K562 (cell line): Measurements from ENCODE around the gene OR8B12. TPM values are rescaled to one million over a fixed set of nuclear protein-coding genes. Genes with fewer than 3 reads are reported as not detected.

ENCODE experiments used
- ATAC-seq: fragments of 200-7000 bp; cut with Tn5 transposase; 3 replicates; pipeline ENCODE4 v1.9.1; 2020; ENCODE audit warnings: moderate library complexity
- BruUV-seq: library from RNA; stranded (reverse); fragments of 400-500 nt; replicated peaks from 2 replicates; lab custom pipeline; 2021; lab: Mats Ljungman, UMichigan
- CTCF ChIA-PET: fragments of 300-600 bp; formaldehyde crosslinking; extraction: SDS; loops from one replicate; lab custom pipeline; 2021; ENCODE audit warnings: low intra/inter-chr PET ratio; lab: Yijun Ruan, JAX
- POLR2A ChIA-PET: fragments of 300-600, 350-650 bp; sonication (Branson Sonifier 250); formaldehyde crosslinking; extraction: SDS; loops from one replicate; lab custom pipeline; 2021; ENCODE audit warnings: antibody characterized with exemption, inconsistent platforms; lab: Yijun Ruan, JAX
- DNase-seq, 4 experiments: peaks; one replicate each; pipeline versions ENCODE4 v3.0.0 to v3.0.0-alpha.2; 2011 to 2018; ENCODE audit warnings: low spot score in 3 of 4, mixed read lengths in 3 of 4; ENCODE audit errors: extremely low read depth in 1 of 4
- FAIRE-seq: peaks from 2 replicates; lab custom pipeline; 2011; peaks lifted over from hg19 to GRCh38; lab: Jason Lieb, UNC
- H2AFZ ChIP-seq: 2 replicates; pipeline ENCODE4 v1.6.0; 2011; ENCODE audit warnings: low read depth, low read length, control low read depth, inconsistent platforms
- H3K27ac ChIP-seq: fragments of 200-600 bp; 3 replicates; pipeline ENCODE4 v1.8.0; 2011; ENCODE audit warnings: low read depth, mild to moderate bottlenecking, control low read depth, inconsistent platforms, low read length, moderate library complexity, mixed read lengths; ENCODE audit errors: extremely low read depth
- H3K27me3 ChIP-seq, 2 experiments: fragments of 300-600 bp in 1 of 2; 2 replicates in 1 of 2; 3 replicates in 1 of 2; pipeline versions ENCODE4 v1.6.0 to v1.8.0; 2011; ENCODE audit warnings: inconsistent platforms in 2 of 2, low read length in 2 of 2, mild to moderate bottlenecking in 1 of 2, mixed read lengths in 1 of 2, moderate library complexity in 1 of 2; ENCODE audit not compliant: control insufficient read depth in 2 of 2, insufficient read depth in 2 of 2
- H3K36me3 ChIP-seq: fragments of 300-600 bp; 3 replicates; pipeline ENCODE4 v1.8.0; 2011; ENCODE audit warnings: mild to moderate bottlenecking, low read length, inconsistent platforms; ENCODE audit not compliant: control insufficient read depth, insufficient read depth
- H3K4me1 ChIP-seq, 2 experiments: fragments of 200-600 bp in 1 of 2; replicated peaks in 1 of 2; 2 replicates in 1 of 2; 3 replicates in 1 of 2; pipeline versions ENCODE4 v1.5.1 to v1.8.0; 2011; ENCODE audit warnings: inconsistent platforms in 2 of 2, low read length in 2 of 2, mild to moderate bottlenecking in 1 of 2, mixed read lengths in 1 of 2, moderate library complexity in 1 of 2; ENCODE audit not compliant: control insufficient read depth in 2 of 2, insufficient read depth in 2 of 2
- H3K4me2 ChIP-seq: 2 replicates; pipeline ENCODE4 v1.6.1; 2011; ENCODE audit warnings: low read length, control low read depth, inconsistent platforms, mixed read lengths; ENCODE audit not compliant: insufficient read depth
- H3K4me3 ChIP-seq: fragments of 200-600 bp; sonication (generic), shearing (Covaris generic); 2 replicates; pipeline ENCODE4 v1.5.1; 2016; ENCODE audit warnings: control low read depth, inconsistent platforms
- H3K79me2 ChIP-seq: fragments of 200-600 bp; 3 replicates; pipeline ENCODE4 v1.8.0; 2011; ENCODE audit warnings: low read length, inconsistent platforms; ENCODE audit not compliant: control insufficient read depth, insufficient read depth
- H3K9ac ChIP-seq, 2 experiments: 2 replicates each; pipeline versions ENCODE4 v1.6.0 to v1.6.1; 2011; ENCODE audit warnings: low read depth in 2 of 2, low read length in 2 of 2, control low read depth in 1 of 2, inconsistent platforms in 1 of 2, mild to moderate bottlenecking in 1 of 2, mixed read lengths in 1 of 2; ENCODE audit not compliant: insufficient read depth in 1 of 2
- H3K9me1 ChIP-seq: one replicate; pipeline ENCODE4 v1.6.0; 2011; ENCODE audit warnings: inconsistent platforms, mild to moderate bottlenecking, low read length, moderate library complexity; ENCODE audit not compliant: control insufficient read depth, insufficient read depth
- H3K9me3 ChIP-seq: replicated peaks from 2 replicates; pipeline ENCODE4 v1.5.1; 2011; ENCODE audit warnings: low read depth, low read length, inconsistent platforms; ENCODE audit not compliant: control insufficient read depth, insufficient read depth
- H4K20me1 ChIP-seq: replicated peaks from 2 replicates; pipeline ENCODE4 v1.6.1; 2011; ENCODE audit warnings: low read length, inconsistent platforms, mixed read lengths; ENCODE audit not compliant: control insufficient read depth, insufficient read depth
- FOXP4 ChIP-seq: sonication (generic); formaldehyde crosslinking; IDR thresholded peaks from 2 replicates; pipeline ENCODE4 v1.8.0; 2022; ENCODE audit warnings: mild to moderate bottlenecking, missing genetic modification reagents, borderline replicate concordance
- HLTF ChIP-seq: fragments of 450-650 bp; IDR thresholded peaks from 2 replicates; pipeline ENCODE4 v1.6.1; 2016
- ILK ChIP-seq: fragments of 450-650 bp; IDR thresholded peaks from 2 replicates; pipeline ENCODE4 v1.6.1; 2016; ENCODE audit warnings: missing genetic modification characterization, low read depth, mild to moderate bottlenecking, missing compliant biosample characterization, moderate library complexity, borderline replicate concordance
- KDM4B ChIP-seq, 2 experiments: fragments of 450-650 bp in 1 of 2; sonication (generic) in 1 of 2; IDR thresholded peaks; 2 replicates each; pipeline ENCODE4 v1.6.1; 2016 to 2017; ENCODE audit warnings: borderline replicate concordance in 2 of 2, antibody characterized with exemption in 1 of 2, low read depth in 1 of 2, mild to moderate bottlenecking in 1 of 2
- RBBP5 ChIP-seq: fragments of 200-600 bp; sonication (generic); IDR thresholded peaks from 2 replicates; pipeline ENCODE4 v1.6.1; 2012; ENCODE audit warnings: borderline replicate concordance, mild to moderate bottlenecking, low read length, control low read depth, inconsistent platforms; ENCODE audit not compliant: insufficient read depth, poor library complexity, severe bottlenecking
- SMAD1 ChIP-seq: fragments of 150-350 bp; IDR thresholded peaks from 2 replicates; pipeline ENCODE4 v1.6.1; 2014; ENCODE audit warnings: low read length, low read depth; ENCODE audit not compliant: partially characterized antibody
- TAF7 ChIP-seq: fragments of 450-650 bp; IDR thresholded peaks from 2 replicates; pipeline ENCODE4 v1.6.1; 2016; ENCODE audit warnings: missing genetic modification characterization, missing compliant biosample characterization
- TSC22D4 ChIP-seq: fragments of 450-650 bp; IDR thresholded peaks from 2 replicates; pipeline ENCODE4 v1.6.1; 2016; ENCODE audit warnings: missing genetic modification characterization, missing biosample characterization, control low read depth
- ZNF217 ChIP-seq: sonication (generic); formaldehyde crosslinking; IDR thresholded peaks from 2 replicates; pipeline ENCODE4 v1.8.0; 2022; ENCODE audit warnings: mild to moderate bottlenecking, missing genetic modification reagents
- ZNF75A ChIP-seq: fragments of 450-650 bp; formaldehyde crosslinking; IDR thresholded peaks from 2 replicates; pipeline ENCODE4 v1.4.0; 2020; ENCODE audit warnings: mild to moderate bottlenecking
- WGBS: fragments of 100-300 bp; shearing (Covaris generic); methylation state at CpG from one replicate; pipeline ENCODE4 v1.1.6; 2016; ENCODE audit warnings: low coverage, mixed read lengths; ENCODE audit not compliant: insufficient coverage; ENCODE audit errors: missing lambda C conversion rate; 5-methylcytosine and 5-hydroxymethylcytosine counted together
- in situ Hi-C: fragments of 300-500 bp; cut with MboI; formaldehyde crosslinking; loops from 4 replicates; pipeline ENCODE4 v1.15.0; 2018; ENCODE audit warnings: inconsistent platforms, mixed read lengths
- intact Hi-C: fragments of 100-400 bp; cut with micrococcal nuclease; formaldehyde crosslinking; loops from 2 replicates; pipeline ENCODE4 v1.14.2; 2022
- polyA plus RNA-seq, 8 experiments: library from polyadenylated mRNA; depleted of rRNA in 4 of 8; stranded (reverse) in 5 of 8; unstranded in 3 of 8; fragments of >200 nt; fragmentation: Nextera tagmentation in 2 of 8; fragmentation: Illumina TruSeq in 1 of 8; extraction: Ambion mirVana in 2 of 8; extraction: Trizol in 1 of 8; gene quantifications; 2 replicates each; pipeline versions ENCODE4 v1.2.1 to v1.2.3, GENCODE V29; 2011 to 2014; ENCODE audit warnings: inconsistent platforms in 1 of 8, missing spikeins in 1 of 8
- total RNA-seq, 7 experiments: library from RNA; depleted of rRNA in 6 of 7; stranded (reverse); fragments of >200 nt in 6 of 7; fragmentation: Illumina TruSeq in 2 of 7; extraction: Trizol in 2 of 7; gene quantifications; 2 replicates each; pipeline versions ENCODE4 v1.2.1 to v1.2.3, GENCODE V29; 2011 to 2021; ENCODE audit warnings: low replicate concordance in 1 of 7
- TF ChIP-seq, protein P1 (sequence below): fragments of 250-450 bp; sonication (Bioruptor Pico); IDR thresholded peaks from 2 replicates; pipeline ENCODE4 v1.9.0; 2021; ENCODE audit warnings: mild to moderate bottlenecking, inconsistent platforms
- TF ChIP-seq, protein P2 (sequence below): fragments of 450-650 bp; IDR thresholded peaks from 2 replicates; pipeline ENCODE4 v1.6.1; 2017; ENCODE audit warnings: antibody characterized with exemption
- TF ChIP-seq, protein P3 (sequence below): sonication (generic); formaldehyde crosslinking; IDR thresholded peaks from 2 replicates; pipeline ENCODE4 v1.8.1; 2023; ENCODE audit warnings: mild to moderate bottlenecking, missing genetic modification reagents

OR8B12 gene
- total and polyA plus RNA-seq, 9 of the 15 experiments (the other 6 are each of a cell fraction or from before 2014, with no cell fraction given), result 0.06 TPM; not detected in 8

GRCh38 chr11:124533626-124534025 is 9.8 kb downstream of the OR8B12 start (continued):
- TF ChIP-seq, protein P1, sequence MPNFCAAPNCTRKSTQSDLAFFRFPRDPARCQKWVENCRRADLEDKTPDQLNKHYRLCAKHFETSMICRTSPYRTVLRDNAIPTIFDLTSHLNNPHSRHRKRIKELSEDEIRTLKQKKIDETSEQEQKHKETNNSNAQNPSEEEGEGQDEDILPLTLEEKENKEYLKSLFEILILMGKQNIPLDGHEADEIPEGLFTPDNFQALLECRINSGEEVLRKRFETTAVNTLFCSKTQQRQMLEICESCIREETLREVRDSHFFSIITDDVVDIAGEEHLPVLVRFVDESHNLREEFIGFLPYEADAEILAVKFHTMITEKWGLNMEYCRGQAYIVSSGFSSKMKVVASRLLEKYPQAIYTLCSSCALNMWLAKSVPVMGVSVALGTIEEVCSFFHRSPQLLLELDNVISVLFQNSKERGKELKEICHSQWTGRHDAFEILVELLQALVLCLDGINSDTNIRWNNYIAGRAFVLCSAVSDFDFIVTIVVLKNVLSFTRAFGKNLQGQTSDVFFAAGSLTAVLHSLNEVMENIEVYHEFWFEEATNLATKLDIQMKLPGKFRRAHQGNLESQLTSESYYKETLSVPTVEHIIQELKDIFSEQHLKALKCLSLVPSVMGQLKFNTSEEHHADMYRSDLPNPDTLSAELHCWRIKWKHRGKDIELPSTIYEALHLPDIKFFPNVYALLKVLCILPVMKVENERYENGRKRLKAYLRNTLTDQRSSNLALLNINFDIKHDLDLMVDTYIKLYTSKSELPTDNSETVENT, result no peak
- TF ChIP-seq HLTF (no peak), TSC22D4 (tag) (no peak), ILK (tag) (no peak), FOXP4 (CRISPR knock-in tag) (no peak)

- H3K4me1 ChIP-seq, result no peaks in the 10 kb centered on the region
- no TSS peak for BruUV-seq
- intact Hi-C loops, result no loop called here
- TF ChIP-seq, protein P2, sequence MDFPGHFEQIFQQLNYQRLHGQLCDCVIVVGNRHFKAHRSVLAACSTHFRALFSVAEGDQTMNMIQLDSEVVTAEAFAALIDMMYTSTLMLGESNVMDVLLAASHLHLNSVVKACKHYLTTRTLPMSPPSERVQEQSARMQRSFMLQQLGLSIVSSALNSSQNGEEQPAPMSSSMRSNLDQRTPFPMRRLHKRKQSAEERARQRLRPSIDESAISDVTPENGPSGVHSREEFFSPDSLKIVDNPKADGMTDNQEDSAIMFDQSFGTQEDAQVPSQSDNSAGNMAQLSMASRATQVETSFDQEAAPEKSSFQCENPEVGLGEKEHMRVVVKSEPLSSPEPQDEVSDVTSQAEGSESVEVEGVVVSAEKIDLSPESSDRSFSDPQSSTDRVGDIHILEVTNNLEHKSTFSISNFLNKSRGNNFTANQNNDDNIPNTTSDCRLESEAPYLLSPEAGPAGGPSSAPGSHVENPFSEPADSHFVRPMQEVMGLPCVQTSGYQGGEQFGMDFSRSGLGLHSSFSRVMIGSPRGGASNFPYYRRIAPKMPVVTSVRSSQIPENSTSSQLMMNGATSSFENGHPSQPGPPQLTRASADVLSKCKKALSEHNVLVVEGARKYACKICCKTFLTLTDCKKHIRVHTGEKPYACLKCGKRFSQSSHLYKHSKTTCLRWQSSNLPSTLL, result no peak
- no peak for TF ChIP-seq ZNF217 (CRISPR knock-in tag)
- no peak for TF ChIP-seq ZNF75A (CRISPR knock-in tag)
- TF ChIP-seq TAF7 (tag), result no peak
- TF ChIP-seq KDM4B (IDR thresholded peaks at IDR 0.05; ENCODE audit: borderline replicate concordance in 2 of 2, low read depth in 1 of 2), result no peak
- TF ChIP-seq RBBP5, result no peak
- TF ChIP-seq SMAD1, result no peak
- TF ChIP-seq, protein P3, sequence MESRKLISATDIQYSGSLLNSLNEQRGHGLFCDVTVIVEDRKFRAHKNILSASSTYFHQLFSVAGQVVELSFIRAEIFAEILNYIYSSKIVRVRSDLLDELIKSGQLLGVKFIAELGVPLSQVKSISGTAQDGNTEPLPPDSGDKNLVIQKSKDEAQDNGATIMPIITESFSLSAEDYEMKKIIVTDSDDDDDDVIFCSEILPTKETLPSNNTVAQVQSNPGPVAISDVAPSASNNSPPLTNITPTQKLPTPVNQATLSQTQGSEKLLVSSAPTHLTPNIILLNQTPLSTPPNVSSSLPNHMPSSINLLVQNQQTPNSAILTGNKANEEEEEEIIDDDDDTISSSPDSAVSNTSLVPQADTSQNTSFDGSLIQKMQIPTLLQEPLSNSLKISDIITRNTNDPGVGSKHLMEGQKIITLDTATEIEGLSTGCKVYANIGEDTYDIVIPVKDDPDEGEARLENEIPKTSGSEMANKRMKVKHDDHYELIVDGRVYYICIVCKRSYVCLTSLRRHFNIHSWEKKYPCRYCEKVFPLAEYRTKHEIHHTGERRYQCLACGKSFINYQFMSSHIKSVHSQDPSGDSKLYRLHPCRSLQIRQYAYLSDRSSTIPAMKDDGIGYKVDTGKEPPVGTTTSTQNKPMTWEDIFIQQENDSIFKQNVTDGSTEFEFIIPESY (CRISPR knock-in tag), result no peak
These were observed 23.0 kb downstream of the OR8B12 start for GRCh38 chr11:124520550-124520854.

More at GRCh38 chr11:124520550-124520854, 23.0 kb downstream of the OR8B12 start:
- in situ Hi-C loops, result no loop called here
- FAIRE-seq (no peak), DNase-seq (no peak), ATAC-seq (no peak)
- Histone ChIP-seq H3K36me3 (no peaks in the 10 kb centered on the region), H3K27me3 (peaks cover 0 to 11% of the 10 kb centered on the region in 2 experiments; a peak in 3 of 5 replicates), H3K27ac (no peak overlapping the region), H3K9me1 (no peaks in the 10 kb centered on the region), H2AFZ (no peak overlapping the region), H3K4me2 (no peak overlapping the region), H4K20me1 (no peaks in the 10 kb centered on the region), H3K4me3 (no peak overlapping the region), H3K9ac (no peak overlapping the region), H3K79me2 (no peaks in the 10 kb centered on the region), H3K9me3 (no peaks in the 10 kb centered on the region)
- POLR2A ChIA-PET, result no interaction called here
- CTCF ChIA-PET, result no interaction called here
- WGBS, result 0% methylated on average over 1 of the region's 1 CpG
